WTC11 (cell line): ENCODE results near the gene RAD51D. TPM values are rescaled to one million over a fixed set of nuclear protein-coding genes. Genes with fewer than 3 reads are reported as not detected.

Experiments used
- ATAC-seq: fragments of 200-7000 bp; cut with Tn5 transposase; 2 replicates; pipeline ENCODE4 v1.10.0; 2021; ENCODE audit warnings: mild to moderate bottlenecking, moderate library complexity
- CTCF ChIA-PET: fragments of 300-600 bp; sonication (Branson Sonifier 250); formaldehyde crosslinking; loops from one replicate; lab custom pipeline; 2021; ENCODE audit warnings: antibody characterized with exemption; lab: Charles Lee
- POLR2A ChIA-PET: fragments of 350-600 bp; sonication (Branson Sonifier 250); formaldehyde crosslinking; loops from one replicate; lab custom pipeline; 2021; ENCODE audit warnings: antibody characterized with exemption; lab: Charles Lee
- DNase-seq: peaks from one replicate; pipeline ENCODE4 v3.0.0; 2021; ENCODE audit warnings: low spot score
- H3K27ac Mint-ChIP-seq: 2 replicates; pipeline ENCODE4 v1.8.0; 2021; ENCODE audit warnings: mixed read lengths
- H3K27me3 Mint-ChIP-seq: 2 replicates; pipeline ENCODE4 v1.8.0; 2021; ENCODE audit warnings: low read depth, mild to moderate bottlenecking, moderate library complexity, mixed read lengths
- H3K36me3 Mint-ChIP-seq: 2 replicates; pipeline ENCODE4 v1.8.0; 2021; ENCODE audit warnings: mixed read lengths
- H3K4me1 Mint-ChIP-seq: 2 replicates; pipeline ENCODE4 v1.8.0; 2022; ENCODE audit warnings: mixed read lengths
- H3K4me3 Mint-ChIP-seq: 2 replicates; pipeline ENCODE4 v1.8.0; 2021; ENCODE audit warnings: mild to moderate bottlenecking, moderate library complexity, mixed read lengths
- H3K9me3 Mint-ChIP-seq: 2 replicates; pipeline ENCODE4 v1.8.0; 2021; ENCODE audit warnings: mixed read lengths
- AFF4 ChIP-seq: sonication (generic); formaldehyde crosslinking; IDR thresholded peaks from 2 replicates; pipeline ENCODE4 v1.8.1; 2023; ENCODE audit warnings: mild to moderate bottlenecking, missing genetic modification reagents, borderline replicate concordance
- CDX4 ChIP-seq: fragments of 250-450 bp; sonication (Bioruptor Pico); IDR thresholded peaks from 2 replicates; pipeline ENCODE4 v1.9.0; 2021; ENCODE audit warnings: moderate library complexity, mild to moderate bottlenecking, inconsistent platforms, borderline replicate concordance
- CREM ChIP-seq: sonication (generic); formaldehyde crosslinking; IDR thresholded peaks from 2 replicates; pipeline ENCODE4 v1.8.1; 2022; ENCODE audit warnings: mild to moderate bottlenecking, missing genetic modification reagents, moderate library complexity
- CTCF ChIP-seq: fragments of 200-600 bp; IDR thresholded peaks from 2 replicates; pipeline ENCODE4 v1.8.0; 2022; ENCODE audit warnings: antibody characterized with exemption
- ELF4 ChIP-seq: sonication (generic); formaldehyde crosslinking; IDR thresholded peaks from 2 replicates; pipeline ENCODE4 v1.8.1; 2022; ENCODE audit warnings: low read depth, mild to moderate bottlenecking, moderate library complexity, missing genetic modification reagents
- FOXJ3 ChIP-seq: sonication (generic); formaldehyde crosslinking; IDR thresholded peaks from 2 replicates; pipeline ENCODE4 v1.9.0; 2021; ENCODE audit warnings: missing genetic modification reagents, mild to moderate bottlenecking, borderline replicate concordance
- FOXK1 ChIP-seq: sonication (generic); formaldehyde crosslinking; IDR thresholded peaks from 2 replicates; pipeline ENCODE4 v1.8.0; 2022; ENCODE audit warnings: mild to moderate bottlenecking, moderate library complexity, missing genetic modification reagents
- JAZF1 ChIP-seq: fragments of 250-450 bp; sonication (Bioruptor Pico); IDR thresholded peaks from 2 replicates; pipeline ENCODE4 v1.9.0; 2021; ENCODE audit warnings: moderate library complexity, mild to moderate bottlenecking, inconsistent platforms
- NR3C1 ChIP-seq: sonication (generic); formaldehyde crosslinking; conservative IDR thresholded peaks from 2 replicates; pipeline ENCODE4 v1.8.1; 2023; ENCODE audit warnings: low read depth, mild to moderate bottlenecking, missing genetic modification reagents
- SMAD3 ChIP-seq: sonication (generic); formaldehyde crosslinking; IDR thresholded peaks from 2 replicates; pipeline ENCODE4 v1.8.0; 2022; ENCODE audit warnings: missing genetic modification reagents, mild to moderate bottlenecking, borderline replicate concordance
- SMAD4 ChIP-seq: sonication (generic); formaldehyde crosslinking; IDR thresholded peaks from 2 replicates; pipeline ENCODE4 v1.8.0; 2022; ENCODE audit warnings: mild to moderate bottlenecking, missing genetic modification reagents
- TEAD1 ChIP-seq: sonication (generic); formaldehyde crosslinking; IDR thresholded peaks from 2 replicates; pipeline ENCODE4 v1.8.0; 2022; ENCODE audit warnings: mild to moderate bottlenecking, missing genetic modification reagents
- USF1 ChIP-seq: sonication (generic); formaldehyde crosslinking; IDR thresholded peaks from 2 replicates; pipeline ENCODE4 v1.8.0; 2022; ENCODE audit warnings: mild to moderate bottlenecking, missing genetic modification reagents
- USF2 ChIP-seq: sonication (generic); formaldehyde crosslinking; IDR thresholded peaks from 2 replicates; pipeline ENCODE4 v1.8.1; 2023; ENCODE audit warnings: mild to moderate bottlenecking, missing genetic modification reagents, moderate library complexity
- ZMAT4 ChIP-seq: fragments of 250-450 bp; sonication (Bioruptor Pico); IDR thresholded peaks from 2 replicates; pipeline ENCODE4 v1.9.0; 2021; ENCODE audit warnings: mild to moderate bottlenecking
- ZNF138 ChIP-seq: sonication (generic); formaldehyde crosslinking; conservative IDR thresholded peaks from 2 replicates; pipeline ENCODE4 v1.8.1; 2022; ENCODE audit warnings: mild to moderate bottlenecking, moderate library complexity, missing genetic modification reagents
- ZNF232 ChIP-seq: sonication (generic); formaldehyde crosslinking; IDR thresholded peaks from 2 replicates; pipeline ENCODE4 v1.8.0; 2022; ENCODE audit warnings: mild to moderate bottlenecking, missing genetic modification reagents
- total RNA-seq: library from RNA; stranded (reverse); gene quantifications from 3 replicates; pipeline ENCODE4 v1.2.3, GENCODE V29; 2021

RAD51D gene
- total RNA-seq, 1 experiment from 2014 or later, result 15.0 TPM

GRCh38 chr17:35160354-35161201, 40.9 kb upstream of the RAD51D start (continued):
- no peak for TF ChIP-seq USF1
- TF ChIP-seq ELF4 (CRISPR knock-in tag), result no peak
- TF ChIP-seq FOXJ3 (CRISPR knock-in tag), result no peak
- TF ChIP-seq CREM, result no peak
- TF ChIP-seq, all 79 proteins: peak for 0

GRCh38 chr17:35159940-35160339, 40.3 kb upstream of the RAD51D start:
- CTCF ChIA-PET, result no interaction called here
- no peak overlapping the region for H3K4me3 Mint-ChIP-seq
- peaks cover 8% of the 10 kb centered on the region for H3K4me1 Mint-ChIP-seq

More at GRCh38 chr17:35159940-35160339, 40.3 kb upstream of the RAD51D start:
- DNase-seq (no peak), ATAC-seq (no peak)
- peaks cover 4% of the 10 kb centered on the region; the same call in 1 of the 2 replicates for H3K9me3 Mint-ChIP-seq
- H3K36me3 Mint-ChIP-seq, result no peaks in the 10 kb centered on the region
- POLR2A ChIA-PET, result no interaction called here
- TF ChIP-seq NR3C1 (CRISPR knock-in tag) (no peak), CDX4 (CRISPR knock-in tag) (no peak), SMAD3 (CRISPR knock-in tag) (no peak), TEAD1 (CRISPR knock-in tag) (no peak), USF2 (CRISPR knock-in tag) (no peak), AFF4 (CRISPR knock-in tag) (no peak), ZNF138 (CRISPR knock-in tag) (no peak), CTCF (no peak), JAZF1 (no peak), SMAD4 (CRISPR knock-in tag) (no peak), ZMAT4 (no peak), ZNF232 (CRISPR knock-in tag) (no peak), ELF4 (CRISPR knock-in tag) (no peak), FOXK1 (no peak)
- H3K27me3 Mint-ChIP-seq, result peaks cover 10% of the 10 kb centered on the region
- H3K27ac Mint-ChIP-seq, result no peak overlapping the region
